HEK293T (cell line): ENCODE data around the gene LMX1A.

Source experiments
- CTCF ChIA-PET: fragments of 350-600 bp; formaldehyde crosslinking; extraction: SDS; loops from one replicate; lab custom pipeline; 2021; ENCODE audit warnings: antibody characterized with exemption, inconsistent platforms; lab: Yijun Ruan, JAX
- POLR2A ChIA-PET: fragments of 350-600 bp; formaldehyde crosslinking; extraction: SDS; loops from one replicate; lab custom pipeline; 2020; ENCODE audit warnings: antibody characterized with exemption, inconsistent platforms; lab: Yijun Ruan, JAX
- DNase-seq: peaks from one replicate; pipeline ENCODE4 v3.0.0; 2012; ENCODE audit warnings: mixed read lengths; ENCODE audit errors: extremely low spot score
- ARNT ChIP-seq: fragments of 450-650 bp; IDR thresholded peaks from 2 replicates; pipeline ENCODE4 v1.6.1; 2017; ENCODE audit warnings: mild to moderate bottlenecking
- BHLHE40 ChIP-seq: fragments of 450-650 bp; IDR thresholded peaks from 2 replicates; pipeline ENCODE4 v1.6.1; 2016; ENCODE audit warnings: mild to moderate bottlenecking, moderate library complexity, borderline replicate concordance
- CTBP1 ChIP-seq: fragments of 450-650 bp; IDR thresholded peaks from 2 replicates; pipeline ENCODE4 v1.6.1; 2016; ENCODE audit warnings: borderline replicate concordance
- ELF4 ChIP-seq: fragments of 450-650 bp; IDR thresholded peaks from 2 replicates; pipeline ENCODE4 v1.6.1; 2017; ENCODE audit warnings: antibody characterized with exemption
- FOXA1 ChIP-seq: fragments of 450-650 bp; IDR thresholded peaks from 2 replicates; pipeline ENCODE4 v1.6.1; 2016; ENCODE audit warnings: mild to moderate bottlenecking
- FOXK2 ChIP-seq: fragments of 450-650 bp; IDR thresholded peaks from 2 replicates; pipeline ENCODE4 v1.6.1; 2016; ENCODE audit warnings: mild to moderate bottlenecking
- FOXM1 ChIP-seq: fragments of 450-650 bp; IDR thresholded peaks from 2 replicates; pipeline ENCODE4 v1.6.1; 2017; ENCODE audit warnings: mild to moderate bottlenecking, borderline replicate concordance
- HDGF ChIP-seq: fragments of 450-650 bp; IDR thresholded peaks from 2 replicates; pipeline ENCODE4 v1.6.1; 2017; ENCODE audit warnings: antibody characterized with exemption, borderline replicate concordance
- L3MBTL2 ChIP-seq: fragments of 450-650 bp; conservative IDR thresholded peaks from 2 replicates; pipeline ENCODE4 v1.6.1; 2016; ENCODE audit warnings: mild to moderate bottlenecking
- LEF1 ChIP-seq: fragments of 450-650 bp; IDR thresholded peaks from 2 replicates; pipeline ENCODE4 v1.6.1; 2017; ENCODE audit warnings: mild to moderate bottlenecking, borderline replicate concordance
- NFRKB ChIP-seq: fragments of 450-650 bp; IDR thresholded peaks from 2 replicates; pipeline ENCODE4 v1.6.1; 2016; ENCODE audit warnings: mild to moderate bottlenecking, moderate library complexity
- SP1 ChIP-seq: fragments of 450-650 bp; IDR thresholded peaks from 2 replicates; pipeline ENCODE4 v1.6.1; 2017
- SUZ12 ChIP-seq: fragments of 450-650 bp; IDR thresholded peaks from 2 replicates; pipeline ENCODE4 v1.6.1; 2016; ENCODE audit warnings: mild to moderate bottlenecking
- TARDBP ChIP-seq: fragments of 450-650 bp; IDR thresholded peaks from 2 replicates; pipeline ENCODE4 v1.6.1; 2016
- ZNF384 ChIP-seq: fragments of 450-650 bp; IDR thresholded peaks from 2 replicates; pipeline ENCODE4 v1.6.1; 2016
- TF ChIP-seq, protein P1 (sequence below): fragments of 450-650 bp; IDR thresholded peaks from 2 replicates; pipeline ENCODE4 v1.6.1; 2016

Gene LMX1A

DNA sequence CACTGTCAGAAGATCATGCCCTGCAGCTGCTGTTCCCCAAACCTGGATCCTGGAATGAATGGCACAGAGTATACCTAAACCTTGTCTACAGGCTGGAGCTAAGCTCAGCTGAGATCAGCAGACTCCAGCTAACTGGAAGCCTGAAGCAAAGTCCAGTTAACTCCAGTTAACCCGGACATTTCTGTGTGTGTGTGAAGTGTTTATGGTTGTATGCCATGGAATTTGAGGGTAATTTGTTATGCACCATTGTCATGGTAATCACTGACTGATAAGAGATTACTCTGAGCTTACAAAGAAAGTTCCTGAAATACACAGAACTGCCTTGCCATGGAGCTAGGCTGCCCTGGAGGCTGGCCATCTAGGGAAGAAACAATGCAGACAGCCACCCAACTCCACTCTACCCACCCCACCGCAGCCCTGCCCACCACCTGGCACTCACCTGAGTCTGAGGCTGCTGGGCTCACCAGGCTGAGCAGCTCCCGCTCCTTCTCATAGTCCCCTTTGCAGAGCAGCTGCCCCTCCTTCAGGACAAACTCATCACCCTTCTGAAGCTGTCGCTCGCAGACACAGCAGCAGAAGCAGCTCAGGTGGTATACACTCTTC, 107.4 kb downstream of the LMX1A start:
- CTCF ChIA-PET = interaction anchor here (0.5 to 1.6 kb wide), 2 partner anchors 9 to 102 kb away, joined by 3 to 5 read pairs; no protein-coding TSS in a partner anchor
- TF ChIP-seq CTBP1 = no peak
- POLR2A ChIA-PET = no interaction called here
- DNase-seq = no peak

DNA sequence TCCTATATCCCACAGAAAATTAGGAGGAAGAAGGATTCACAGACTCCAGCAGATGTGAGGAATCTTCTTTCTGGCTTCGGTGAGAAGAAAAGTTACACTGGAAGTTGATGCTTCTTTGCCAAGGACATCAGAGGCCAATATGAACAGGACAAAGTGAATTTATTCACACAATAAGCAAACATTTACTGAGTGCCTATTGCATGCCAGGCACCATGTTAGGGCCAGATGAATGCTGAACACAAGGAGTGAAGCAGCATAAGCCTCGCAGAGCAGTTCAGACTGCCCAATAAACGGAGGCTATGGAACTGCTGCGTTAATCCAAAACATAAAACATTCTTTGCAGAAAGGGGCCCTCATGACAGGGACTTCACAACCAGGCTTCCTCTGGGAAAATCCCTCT, 114.6 kb downstream of the LMX1A start:
- POLR2A ChIA-PET = no interaction called here
- CTCF ChIA-PET = no interaction called here
- no peak for TF ChIP-seq BHLHE40
- TF ChIP-seq ELF4 = no peak
- TF ChIP-seq, protein P1, sequence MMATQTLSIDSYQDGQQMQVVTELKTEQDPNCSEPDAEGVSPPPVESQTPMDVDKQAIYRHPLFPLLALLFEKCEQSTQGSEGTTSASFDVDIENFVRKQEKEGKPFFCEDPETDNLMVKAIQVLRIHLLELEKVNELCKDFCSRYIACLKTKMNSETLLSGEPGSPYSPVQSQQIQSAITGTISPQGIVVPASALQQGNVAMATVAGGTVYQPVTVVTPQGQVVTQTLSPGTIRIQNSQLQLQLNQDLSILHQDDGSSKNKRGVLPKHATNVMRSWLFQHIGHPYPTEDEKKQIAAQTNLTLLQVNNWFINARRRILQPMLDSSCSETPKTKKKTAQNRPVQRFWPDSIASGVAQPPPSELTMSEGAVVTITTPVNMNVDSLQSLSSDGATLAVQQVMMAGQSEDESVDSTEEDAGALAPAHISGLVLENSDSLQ = no peak
- TF ChIP-seq L3MBTL2 = no peak
- no peak for TF ChIP-seq FOXK2
- no peak for TF ChIP-seq ZNF384
- no peak for TF ChIP-seq FOXM1
- DNase-seq = no peak

DNA sequence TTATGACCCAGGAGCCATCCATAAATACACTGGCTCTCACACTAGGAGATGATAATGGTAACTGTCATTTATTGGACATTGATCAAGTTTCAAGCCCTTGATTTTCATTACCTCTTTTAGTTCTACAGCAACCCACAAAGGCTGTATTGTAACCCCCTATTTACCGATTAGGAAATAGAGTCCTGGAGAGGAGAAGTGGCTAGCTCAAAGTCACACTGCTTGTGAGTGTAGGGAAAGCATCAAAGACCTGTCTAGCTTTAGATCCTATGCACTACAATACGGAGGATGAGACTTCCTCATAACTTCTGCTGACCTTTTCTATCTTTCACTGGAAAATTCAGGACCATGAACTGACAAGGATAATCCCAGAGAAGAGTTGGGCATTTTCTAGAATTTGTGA, 115.2 kb downstream of the LMX1A start:
- no peak for DNase-seq
- POLR2A ChIA-PET = no interaction called here
- no peak for TF ChIP-seq FOXM1
- CTCF ChIA-PET = interaction anchor here (0.7 to 1.3 kb wide), 2 partner anchors 16 to 17 kb away, joined by 4 to 6 read pairs; no protein-coding TSS in a partner anchor

DNA sequence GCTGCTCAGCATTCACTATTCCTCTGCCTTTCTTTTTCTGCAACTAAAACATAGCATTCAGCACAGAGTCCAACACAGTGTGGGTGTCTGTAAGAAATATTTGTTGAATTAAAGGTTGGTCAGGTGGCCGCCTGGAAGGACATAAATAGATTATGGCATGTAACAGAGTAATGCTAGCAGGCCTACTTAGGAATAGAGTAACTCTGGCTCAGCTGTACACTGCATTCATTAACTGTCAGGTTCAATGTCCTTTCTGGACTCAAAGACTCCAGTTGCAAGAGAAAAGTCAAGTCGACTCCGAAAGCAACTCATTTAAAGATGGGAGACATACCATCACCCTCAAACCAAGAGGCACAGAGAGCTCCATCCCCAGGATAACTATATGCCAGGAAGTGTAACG, 116.0 kb downstream of the LMX1A start:
- TF ChIP-seq NFRKB (no peak), FOXM1 (no peak), HDGF (no peak), LEF1 (no peak), L3MBTL2 (no peak), ZNF384 (no peak), SUZ12 (no peak), FOXA1 (no peak), BHLHE40 (no peak), SP1 (no peak), FOXK2 (no peak), TARDBP (no peak)
- TF ChIP-seq, protein P1 = no peak
- no peak for DNase-seq
- CTCF ChIA-PET = interaction anchor here (1.3 kb wide), 1 partner anchor 17 kb away, joined by 4 read pairs; no protein-coding TSS in a partner anchor
- POLR2A ChIA-PET = no interaction called here

DNA sequence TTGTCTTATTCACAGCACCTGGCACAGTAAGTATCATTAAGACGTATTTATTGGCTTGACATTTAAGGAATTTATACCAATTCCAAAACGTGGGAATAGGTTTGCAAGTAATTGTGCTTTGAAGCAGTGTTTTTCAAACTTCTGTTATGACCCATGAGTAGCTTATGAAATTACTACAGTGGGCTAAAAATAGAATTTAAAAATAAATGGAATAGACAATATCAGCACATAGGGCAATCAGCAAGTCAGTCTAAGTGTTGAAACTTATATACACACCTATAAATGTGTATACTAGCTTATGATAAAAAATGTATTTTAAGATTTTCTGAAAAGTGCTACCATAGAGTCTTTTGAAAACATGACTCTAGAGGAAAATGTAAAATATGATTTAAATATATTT, 116.6 kb downstream of the LMX1A start:
- DNase-seq = no peak
- ChIA-PET POLR2A (no interaction called here), CTCF (interaction anchor here (1.3 kb wide), 1 partner anchor 18 kb away, joined by 4 read pairs; no protein-coding TSS in a partner anchor)
- TF ChIP-seq FOXA1 = no peak
- no peak for TF ChIP-seq L3MBTL2
- TF ChIP-seq BHLHE40 = no peak
- no peak for TF ChIP-seq FOXK2
- TF ChIP-seq NFRKB = no peak
- TF ChIP-seq, protein P1 = no peak
- TF ChIP-seq ARNT = no peak
- TF ChIP-seq SP1 = no peak

DNA sequence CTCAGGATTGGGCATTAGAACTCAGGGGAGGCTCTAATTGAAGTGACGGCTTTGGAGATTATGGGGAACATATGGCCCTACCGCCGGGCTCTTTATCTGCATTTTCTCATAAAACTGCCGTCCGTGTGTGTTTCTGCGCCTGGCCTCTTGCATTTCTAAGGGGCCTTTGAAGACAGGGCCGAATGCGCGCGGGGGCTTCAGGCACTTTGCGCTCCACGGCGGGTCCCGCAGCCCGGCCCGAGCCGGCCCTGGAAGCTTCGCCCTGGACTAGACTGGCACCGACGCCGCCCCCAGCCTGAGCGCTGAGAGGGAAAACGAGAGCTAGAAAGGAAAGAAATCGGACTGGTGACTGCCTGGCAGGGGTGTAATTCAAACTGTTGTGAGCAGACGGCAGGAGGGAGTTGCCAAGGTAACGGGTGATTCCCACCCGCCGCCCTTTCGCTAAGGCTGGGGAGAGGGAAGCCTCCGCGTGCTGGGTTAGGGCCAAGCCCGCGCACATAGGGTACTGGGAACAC, 120.7 kb downstream of the LMX1A start:
- TF ChIP-seq, protein P1 = peak; percentile 76
- TF ChIP-seq L3MBTL2 = peak; percentile 69
- no peak for TF ChIP-seq ZNF384
- ChIA-PET CTCF (no interaction called here), POLR2A (no interaction called here)
- DNase-seq = peak; percentile 66

DNA sequence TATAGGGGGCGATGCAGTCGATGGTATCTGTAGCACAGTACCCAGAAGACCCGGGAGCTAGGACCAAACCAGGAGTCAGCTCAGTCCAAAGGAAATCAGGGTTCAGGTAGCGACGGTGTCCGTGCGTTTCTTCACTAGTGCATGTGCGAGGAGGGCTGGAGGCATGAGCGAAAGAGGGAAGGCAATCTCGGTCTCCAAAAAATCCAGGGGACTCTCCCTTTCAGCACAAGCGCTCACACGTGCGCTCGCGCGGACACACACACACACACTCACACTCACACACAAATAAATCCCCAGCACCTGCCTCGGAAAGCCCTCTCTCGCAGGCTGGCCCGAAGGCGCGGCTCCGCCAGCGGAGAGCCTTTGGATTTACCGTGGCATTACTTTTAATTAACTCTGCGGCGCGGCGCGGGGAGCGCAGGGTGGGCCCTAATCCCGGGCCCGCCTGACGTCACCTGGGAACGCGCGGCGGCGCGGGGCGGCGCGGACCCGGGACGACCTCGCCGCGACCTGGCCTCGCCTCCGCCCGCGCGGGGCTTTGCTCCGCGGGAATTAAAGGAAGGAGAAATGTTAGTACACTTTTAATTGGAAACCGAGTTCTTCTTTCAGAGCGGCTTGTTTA, 121.2 kb downstream of the LMX1A start:
- ChIA-PET CTCF (interaction anchor here (0.6 kb wide), 1 partner anchor 106 kb away, joined by 5 read pairs; no protein-coding TSS in a partner anchor), POLR2A (no interaction called here)
- TF ChIP-seq SP1 = no peak
- TF ChIP-seq CTBP1 = no peak
- no peak for TF ChIP-seq FOXK2
- TF ChIP-seq HDGF = no peak
- no peak for TF ChIP-seq NFRKB
- TF ChIP-seq, protein P1 = no peak
- TF ChIP-seq LEF1 = no peak
- TF ChIP-seq FOXM1 = no peak
- no peak for TF ChIP-seq ARNT
- TF ChIP-seq TARDBP = no peak
- no peak for TF ChIP-seq FOXA1
- TF ChIP-seq L3MBTL2 = no peak; the same call in 1 of the 2 replicates
- no peak for TF ChIP-seq SUZ12
- TF ChIP-seq BHLHE40 = no peak
- no peak for TF ChIP-seq ZNF384
- no peak for TF ChIP-seq ELF4
- DNase-seq = peak; percentile 64
